H7 (cell line): ENCODE measurements around the gene PGP. TPM values are rescaled to one million over a fixed set of nuclear protein-coding genes. Genes with fewer than 3 reads are reported as not detected.

ENCODE experiments used
- DNase-seq: peaks from one replicate; pipeline ENCODE4 v3.0.0; 2012
- H3K27me3 ChIP-seq: 2 replicates; pipeline ENCODE4 v1.6.0; 2011; ENCODE audit warnings: mild to moderate bottlenecking, low read length; ENCODE audit not compliant: control insufficient read depth, insufficient read depth
- H3K36me3 ChIP-seq: replicated peaks from 2 replicates; pipeline ENCODE4 v1.5.1; 2011; ENCODE audit warnings: low read length; ENCODE audit not compliant: control insufficient read depth, insufficient read depth
- H3K4me3 ChIP-seq: 2 replicates; pipeline ENCODE4 v1.5.1; 2011; ENCODE audit warnings: low read depth, mild to moderate bottlenecking, control low read depth, low read length, moderate library complexity; ENCODE audit not compliant: insufficient read depth
- total RNA-seq: library from RNA; depleted of rRNA; stranded (reverse); fragments of >200 nt; shearing (Covaris generic); gene quantifications from 2 replicates; pipeline ENCODE4 v1.2.3, GENCODE V29; 2014; rRNA removed

Gene PGP
- total RNA-seq, 1 experiment from 2014 or later, result 57.4 TPM

DNA sequence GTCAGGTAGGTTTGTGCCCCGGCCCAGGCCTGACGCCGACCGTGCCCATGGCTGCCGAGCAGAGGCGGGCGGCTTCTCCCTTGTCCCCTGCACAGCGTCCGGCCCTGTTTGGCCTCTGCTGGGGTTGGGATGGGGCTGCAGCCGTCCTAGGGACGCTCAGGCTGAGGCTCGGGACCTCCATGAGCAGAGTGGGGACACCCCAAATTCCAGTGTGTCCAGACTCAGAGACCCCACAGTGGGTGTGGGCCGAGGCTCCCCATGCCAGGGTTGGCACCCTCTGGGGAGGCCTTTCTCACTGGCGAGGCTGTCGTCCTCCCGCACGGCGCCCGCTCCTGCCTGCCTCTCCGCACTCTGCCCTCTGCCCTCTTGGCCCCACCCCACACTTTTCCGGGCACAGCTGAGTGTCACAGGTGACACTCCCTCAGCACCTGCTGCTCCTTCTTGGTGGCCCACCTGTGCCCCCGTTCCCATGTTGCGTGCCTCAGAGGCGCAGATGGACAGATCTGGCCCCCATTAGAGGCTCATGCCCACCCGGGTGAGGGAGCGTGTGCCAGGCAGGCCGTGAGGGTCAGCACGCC lies 43.0 kb downstream of the PGP start:
- peaks cover 17% of the 10 kb centered on the region for H3K36me3 ChIP-seq
- no peak overlapping the region for H3K4me3 ChIP-seq
- DNase-seq, result no peak
- H3K27me3 ChIP-seq, result no peaks in the 10 kb centered on the region

GRCh38 chr16:2170587-2171435 lies 43.8 kb downstream of the PGP start:
- H3K36me3 ChIP-seq, result peaks cover 20% of the 10 kb centered on the region
- H3K27me3 ChIP-seq, result no peaks in the 10 kb centered on the region
- DNase-seq, result no peak
- H3K4me3 ChIP-seq, result no peak overlapping the region

DNA sequence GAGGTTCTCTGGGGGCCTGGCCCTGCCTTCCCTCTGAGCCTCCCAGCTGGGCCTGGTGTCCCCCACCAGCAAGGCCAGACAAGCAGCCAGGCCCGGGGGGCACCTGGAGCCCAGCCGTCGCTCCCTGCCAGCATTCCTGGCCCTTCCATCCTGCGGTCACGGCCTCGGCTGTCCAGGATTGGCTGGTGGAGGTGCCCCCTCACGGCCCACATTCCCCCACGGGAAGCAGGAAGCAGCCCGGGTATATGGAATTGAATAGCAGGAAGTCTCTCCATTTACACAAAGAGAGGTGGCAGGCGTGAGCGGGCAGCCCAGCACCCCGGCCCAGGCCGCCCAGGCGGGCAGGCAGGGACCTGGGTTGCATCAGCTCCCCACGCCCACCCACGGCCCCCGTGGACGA lies 44.6 kb downstream of the PGP start:
- H3K4me3 ChIP-seq, result no peak overlapping the region
- H3K36me3 ChIP-seq, result peaks cover 18% of the 10 kb centered on the region
- DNase-seq, result no peak
- H3K27me3 ChIP-seq, result no peaks in the 10 kb centered on the region

DNA sequence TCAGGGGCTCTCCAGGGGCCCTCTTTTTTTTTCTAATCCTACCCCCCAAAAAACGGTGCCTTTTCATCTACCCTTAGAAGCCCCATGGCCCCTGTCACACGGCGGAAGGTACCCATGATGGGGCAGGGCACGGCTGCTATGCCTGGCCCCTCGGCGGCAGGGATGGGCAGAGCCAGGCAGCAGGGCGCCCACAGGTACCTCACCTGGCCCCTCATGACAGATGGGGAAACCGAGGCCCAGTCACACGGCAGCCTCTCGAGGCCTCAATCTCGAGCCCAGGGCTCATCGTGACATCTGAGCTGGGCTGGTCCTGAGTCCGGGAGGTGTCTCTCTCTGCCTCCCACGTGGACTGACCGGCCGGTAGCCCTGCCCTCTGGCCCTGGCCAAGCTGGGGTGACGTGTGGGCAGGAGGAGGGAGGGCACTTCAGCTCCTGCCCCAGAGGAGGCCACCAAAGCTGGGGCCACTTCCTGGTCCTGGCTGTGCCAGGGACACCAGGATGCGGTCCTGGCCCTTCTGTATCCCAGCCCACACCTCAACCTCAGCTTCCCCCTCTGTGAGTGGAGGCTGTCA lies 47.5 kb downstream of the PGP start:
- Histone ChIP-seq H3K27me3 (no peaks in the 10 kb centered on the region), H3K36me3 (peaks cover 6% of the 10 kb centered on the region), H3K4me3 (no peak overlapping the region)
- DNase-seq, result no peak

- Histone ChIP-seq H3K27me3 (no peaks in the 10 kb centered on the region), H3K36me3 (peaks cover 6% of the 10 kb centered on the region), H3K4me3 (no peak overlapping the region)
- DNase-seq, result no peak
Measured at GRCh38 chr16:2166263-2167067, 48.2 kb downstream of the PGP start.

- H3K27me3 ChIP-seq, result no peaks in the 10 kb centered on the region
- H3K4me3 ChIP-seq, result no peak overlapping the region
- DNase-seq, result no peak
- H3K36me3 ChIP-seq, result peaks cover 6% of the 10 kb centered on the region
Measured at GRCh38 chr16:2165861-2166260, 48.8 kb downstream of the PGP start.

DNA sequence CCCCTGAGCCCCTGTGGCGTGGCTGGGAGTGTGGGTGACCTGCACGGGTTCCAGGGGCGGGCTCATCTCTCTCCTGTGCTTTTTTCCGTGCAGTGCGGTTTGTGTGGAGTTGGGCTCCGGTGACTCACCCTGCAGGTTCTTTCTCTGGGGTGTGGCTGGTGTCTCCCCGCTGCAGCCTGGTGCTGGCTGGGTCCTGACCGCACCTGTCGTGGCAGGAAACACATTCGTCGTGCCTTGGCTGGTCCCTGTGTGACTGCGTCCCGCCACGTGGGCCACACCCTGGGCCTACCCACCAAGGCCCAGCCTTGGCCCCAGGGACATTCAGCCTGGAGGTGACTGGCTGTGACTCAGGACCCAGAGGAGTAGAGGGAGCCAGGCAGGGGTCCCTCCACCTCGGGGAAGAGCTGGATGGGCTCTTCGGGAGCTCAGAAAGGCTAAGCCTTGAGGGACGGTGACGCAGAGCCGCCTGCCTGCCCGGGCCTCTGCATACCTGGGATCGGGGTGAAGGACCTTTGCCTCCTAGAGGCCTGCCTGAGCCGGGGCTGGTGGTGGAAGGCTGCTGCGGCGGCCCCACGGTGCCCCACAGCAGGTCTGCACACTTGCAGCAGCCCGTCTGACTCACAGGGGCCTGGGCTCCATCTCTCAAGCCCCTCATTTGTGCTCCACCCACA lies 51.3 kb downstream of the PGP start:
- DNase-seq, result no peak
- Histone ChIP-seq H3K27me3 (no peaks in the 10 kb centered on the region), H3K4me3 (no peak overlapping the region), H3K36me3 (peaks cover 6% of the 10 kb centered on the region)

DNA sequence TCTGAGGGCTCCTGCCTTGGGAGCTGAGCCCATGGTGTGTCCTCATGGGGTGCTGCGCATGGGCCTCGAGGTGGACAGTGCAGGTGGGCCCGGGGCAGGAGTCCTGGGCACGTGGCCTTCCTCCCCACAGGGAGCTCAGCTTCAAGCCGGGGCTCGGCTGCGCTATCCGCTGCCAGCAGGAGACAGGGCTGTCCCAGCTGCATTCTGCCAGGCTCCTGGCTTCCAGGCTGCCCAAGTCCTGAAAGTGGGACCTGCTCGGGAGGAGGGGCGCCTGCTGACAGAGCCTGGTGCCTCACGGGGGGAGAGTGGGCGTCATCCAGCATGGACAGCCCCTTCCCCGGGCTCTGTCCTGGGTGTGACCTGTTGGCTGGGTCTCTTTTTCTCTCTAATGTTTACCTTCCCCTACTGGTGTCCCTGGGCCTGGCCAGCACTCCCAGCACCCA lies 51.9 kb downstream of the PGP start:
- DNase-seq, result no peak
- H3K36me3 ChIP-seq, result peaks cover 4% of the 10 kb centered on the region

DNA sequence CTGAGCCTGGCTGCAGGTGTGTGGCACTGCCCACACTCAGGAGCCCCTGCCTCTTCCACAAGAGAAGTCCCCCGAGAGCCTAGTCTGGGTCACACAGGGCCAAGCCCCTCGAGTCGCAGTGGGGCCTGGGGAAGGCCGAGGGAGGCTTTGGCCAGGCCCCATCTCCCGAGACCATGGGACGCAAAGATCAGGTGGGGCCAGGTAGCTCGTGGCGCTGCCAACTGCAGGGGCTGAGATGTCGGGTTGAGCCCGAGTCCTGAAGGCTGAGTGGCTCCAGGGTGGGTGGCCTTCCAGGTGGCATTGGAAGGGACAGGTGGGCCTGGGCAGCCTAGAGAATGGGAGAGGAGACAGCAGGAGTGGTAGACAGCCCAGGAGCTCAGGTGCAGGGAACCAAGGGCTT lies 52.7 kb downstream of the PGP start:
- H3K27me3 ChIP-seq, result no peaks in the 10 kb centered on the region
- H3K4me3 ChIP-seq, result no peak overlapping the region
- no peak for DNase-seq
- peaks cover 4% of the 10 kb centered on the region for H3K36me3 ChIP-seq

More for the DNA sequence above, 51.9 kb downstream of the PGP start:
- Histone ChIP-seq H3K27me3 (no peaks in the 10 kb centered on the region), H3K4me3 (no peak overlapping the region)

Other genes with a start within 250 kb of the PGP start
- not detected in 2 replicates for gene RNF151, start 248.0 kb downstream of the PGP start, total RNA-seq
- gene TBL3, start 242.8 kb downstream of the PGP start, total RNA-seq, result 91.7 and 104 TPM in 2 replicates
- 1.3 TPM in 1 of 2 replicates, not detected in the other for gene NOXO1, start 233.4 kb downstream of the PGP start, total RNA-seq
- gene GFER, start 230.6 kb downstream of the PGP start, total RNA-seq, result 75.1 and 77.8 TPM in 2 replicates
- 38.6 and 60.0 TPM in 2 replicates for gene SYNGR3, start 224.9 kb downstream of the PGP start, total RNA-seq
- 28.4 and 30.8 TPM in 2 replicates for gene ZNF598, start 205.0 kb downstream of the PGP start, total RNA-seq
- gene NPW, start 195.1 kb downstream of the PGP start, total RNA-seq, result 2.0 and 2.3 TPM in 2 replicates
- gene NHERF2, start 187.9 kb downstream of the PGP start, total RNA-seq, result 14.0 and 17.1 TPM in 2 replicates
- 104 and 108 TPM in 2 replicates for gene NTHL1, start 167.0 kb downstream of the PGP start, total RNA-seq
- 37.6 and 42.6 TPM in 2 replicates for gene TSC2, start 166.9 kb downstream of the PGP start, total RNA-seq
- gene PKD1, start 78.9 kb downstream of the PGP start, total RNA-seq, result 45.6 and 64.4 TPM in 2 replicates
- gene RAB26, start 66.2 kb downstream of the PGP start, total RNA-seq, result 9.2 and 10.7 TPM in 2 replicates
- gene TRAF7, start 59.1 kb downstream of the PGP start, total RNA-seq, result 147 and 153 TPM in 2 replicates
- 1.5 and 2.0 TPM in 2 replicates for gene CASKIN1, start 18.2 kb downstream of the PGP start, total RNA-seq
- gene MLST8, start 9.4 kb downstream of the PGP start, total RNA-seq, result 25.4 and 28.6 TPM in 2 replicates
- 3.9 and 7.4 TPM in 2 replicates for gene BRICD5, start 4.0 kb downstream of the PGP start, total RNA-seq
- gene E4F1, start 8.8 kb upstream of the PGP start, total RNA-seq, result 33.4 and 36.8 TPM in 2 replicates
- 0.48 and 0.69 TPM in 2 replicates for gene DNASE1L2, start 21.6 kb upstream of the PGP start, total RNA-seq
- 115 and 122 TPM in 2 replicates for gene ECI1, start 36.7 kb upstream of the PGP start, total RNA-seq
- gene RNPS1, start 53.3 kb upstream of the PGP start, total RNA-seq, result 282 and 306 TPM in 2 replicates
- gene ABCA3, start 125.9 kb upstream of the PGP start, total RNA-seq, result 6.2 and 6.6 TPM in 2 replicates
- gene CCNF, start 214.6 kb upstream of the PGP start, total RNA-seq, result 81.5 and 82.6 TPM in 2 replicates
- gene TEDC2, start 245.3 kb upstream of the PGP start, total RNA-seq, result 87.2 and 90.7 TPM in 2 replicates